NB4 (cell line): ENCODE data around the gene ST8SIA6.

Source experiments
- DNase-seq: peaks from one replicate; pipeline ENCODE4 v3.0.0; 2010; ENCODE audit warnings: low read depth
- H3K4me3 ChIP-seq: one replicate; pipeline ENCODE4 v1.5.1; 2011; ENCODE audit warnings: mild to moderate bottlenecking, low read depth, low read length, moderate library complexity
- MYC ChIP-seq: IDR thresholded peaks from 2 replicates; pipeline ENCODE4 v1.6.1; 2011; ENCODE audit warnings: low read depth, low read length
- POLR2A ChIP-seq: IDR thresholded peaks from 2 replicates; pipeline ENCODE4 v1.6.1; 2011; ENCODE audit warnings: mild to moderate bottlenecking; ENCODE audit not compliant: insufficient read length; ENCODE audit errors: extremely low read depth
- TF ChIP-seq, protein P1 (sequence below): IDR thresholded peaks from one replicate; pipeline ENCODE4 v1.5.1; 2012; ENCODE audit warnings: low read depth, low read length
- TF ChIP-seq, protein P2 (sequence below): IDR thresholded peaks from 2 replicates; pipeline ENCODE4 v1.6.1; 2011; ENCODE audit warnings: low read depth, low read length

The ST8SIA6 gene

DNA sequence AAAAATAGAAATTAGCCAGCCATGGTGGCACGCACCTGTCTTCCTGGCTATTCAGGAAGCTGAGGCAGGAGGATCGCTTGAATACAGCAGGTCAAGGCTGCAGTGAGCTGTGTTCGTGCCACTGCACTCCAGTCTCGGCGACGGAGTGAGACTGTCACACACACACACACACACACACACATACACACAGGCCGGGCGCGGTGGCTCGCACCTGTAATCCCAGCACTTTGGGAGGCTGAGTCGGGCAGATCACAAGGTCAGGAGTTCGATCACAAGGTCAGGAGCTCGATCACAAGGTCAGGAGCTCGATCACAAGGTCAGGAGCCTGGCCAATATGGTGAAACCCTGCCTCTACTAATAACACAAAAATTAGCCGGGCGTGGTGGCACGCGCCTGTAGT lies 68.4 kb downstream of the ST8SIA6 start:
- TF ChIP-seq MYC: no peak
- TF ChIP-seq POLR2A: no peak
- TF ChIP-seq, protein P1, sequence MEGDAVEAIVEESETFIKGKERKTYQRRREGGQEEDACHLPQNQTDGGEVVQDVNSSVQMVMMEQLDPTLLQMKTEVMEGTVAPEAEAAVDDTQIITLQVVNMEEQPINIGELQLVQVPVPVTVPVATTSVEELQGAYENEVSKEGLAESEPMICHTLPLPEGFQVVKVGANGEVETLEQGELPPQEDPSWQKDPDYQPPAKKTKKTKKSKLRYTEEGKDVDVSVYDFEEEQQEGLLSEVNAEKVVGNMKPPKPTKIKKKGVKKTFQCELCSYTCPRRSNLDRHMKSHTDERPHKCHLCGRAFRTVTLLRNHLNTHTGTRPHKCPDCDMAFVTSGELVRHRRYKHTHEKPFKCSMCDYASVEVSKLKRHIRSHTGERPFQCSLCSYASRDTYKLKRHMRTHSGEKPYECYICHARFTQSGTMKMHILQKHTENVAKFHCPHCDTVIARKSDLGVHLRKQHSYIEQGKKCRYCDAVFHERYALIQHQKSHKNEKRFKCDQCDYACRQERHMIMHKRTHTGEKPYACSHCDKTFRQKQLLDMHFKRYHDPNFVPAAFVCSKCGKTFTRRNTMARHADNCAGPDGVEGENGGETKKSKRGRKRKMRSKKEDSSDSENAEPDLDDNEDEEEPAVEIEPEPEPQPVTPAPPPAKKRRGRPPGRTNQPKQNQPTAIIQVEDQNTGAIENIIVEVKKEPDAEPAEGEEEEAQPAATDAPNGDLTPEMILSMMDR: no peak
- TF ChIP-seq, protein P2, sequence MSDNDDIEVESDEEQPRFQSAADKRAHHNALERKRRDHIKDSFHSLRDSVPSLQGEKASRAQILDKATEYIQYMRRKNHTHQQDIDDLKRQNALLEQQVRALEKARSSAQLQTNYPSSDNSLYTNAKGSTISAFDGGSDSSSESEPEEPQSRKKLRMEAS: no peak
- H3K4me3 ChIP-seq: no peak overlapping the region

DNA sequence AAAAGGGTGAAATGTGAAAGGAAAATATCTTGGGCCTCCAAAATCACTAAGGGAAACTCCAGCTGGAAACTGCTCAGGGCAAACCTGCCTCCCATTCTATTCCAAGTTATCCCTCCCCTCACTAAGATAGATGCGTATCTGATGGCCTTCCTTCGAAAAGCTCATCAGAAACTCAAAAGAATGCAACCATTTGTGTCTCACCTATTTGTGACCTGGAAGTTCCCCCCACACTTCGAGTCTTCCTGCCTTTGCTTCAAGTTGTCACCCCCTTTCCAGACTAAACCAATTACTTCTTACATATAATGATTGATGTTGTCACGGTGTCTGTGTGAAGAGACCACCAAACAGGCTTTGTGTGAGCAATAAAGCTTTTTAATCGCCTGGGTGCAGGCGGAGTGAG lies 69.3 kb downstream of the ST8SIA6 start:
- no peak for DNase-seq
- TF ChIP-seq POLR2A: no peak
- TF ChIP-seq, protein P2: no peak
- TF ChIP-seq, protein P1: no peak
- TF ChIP-seq MYC: no peak
- H3K4me3 ChIP-seq: no peak overlapping the region

More for the DNA sequence above, 68.4 kb downstream of the ST8SIA6 start:
- DNase-seq: no peak

DNA sequence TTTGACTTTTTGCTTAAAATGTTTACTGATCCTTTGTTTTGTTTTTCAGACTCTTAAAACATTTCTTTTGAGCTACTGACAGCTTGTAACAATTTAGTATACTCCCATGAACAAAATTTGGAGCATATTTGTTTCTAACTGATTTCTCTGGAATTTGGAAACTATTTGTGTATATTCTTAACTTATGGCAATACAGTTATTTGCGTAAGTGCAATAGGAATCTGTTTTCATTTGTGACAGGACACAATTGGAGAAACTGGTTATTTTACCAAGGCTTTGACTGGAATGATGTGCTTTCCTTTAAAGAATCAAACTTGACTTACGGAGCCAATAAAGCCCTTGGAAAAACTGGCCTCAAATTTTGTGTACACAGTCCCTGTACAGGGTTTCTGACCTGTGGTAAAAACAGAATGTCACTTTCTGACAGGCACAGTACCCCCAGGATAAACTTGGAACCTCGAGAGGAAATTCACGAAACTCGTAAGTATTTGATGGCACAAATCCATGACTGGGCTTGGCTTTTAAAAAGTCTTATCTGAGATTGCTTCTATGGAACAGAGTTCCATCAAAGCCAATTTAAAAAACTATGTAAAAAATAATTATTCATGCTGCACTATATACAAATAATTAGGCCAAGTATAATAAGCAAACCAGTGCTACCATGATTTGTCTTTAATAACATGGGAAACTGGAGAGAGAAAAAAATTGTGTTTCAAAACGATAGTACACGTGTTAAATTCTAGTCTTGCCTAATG lies 70.4 kb downstream of the ST8SIA6 start:
- DNase-seq: no peak
- H3K4me3 ChIP-seq: no peak overlapping the region
- TF ChIP-seq, protein P2: no peak

DNA sequence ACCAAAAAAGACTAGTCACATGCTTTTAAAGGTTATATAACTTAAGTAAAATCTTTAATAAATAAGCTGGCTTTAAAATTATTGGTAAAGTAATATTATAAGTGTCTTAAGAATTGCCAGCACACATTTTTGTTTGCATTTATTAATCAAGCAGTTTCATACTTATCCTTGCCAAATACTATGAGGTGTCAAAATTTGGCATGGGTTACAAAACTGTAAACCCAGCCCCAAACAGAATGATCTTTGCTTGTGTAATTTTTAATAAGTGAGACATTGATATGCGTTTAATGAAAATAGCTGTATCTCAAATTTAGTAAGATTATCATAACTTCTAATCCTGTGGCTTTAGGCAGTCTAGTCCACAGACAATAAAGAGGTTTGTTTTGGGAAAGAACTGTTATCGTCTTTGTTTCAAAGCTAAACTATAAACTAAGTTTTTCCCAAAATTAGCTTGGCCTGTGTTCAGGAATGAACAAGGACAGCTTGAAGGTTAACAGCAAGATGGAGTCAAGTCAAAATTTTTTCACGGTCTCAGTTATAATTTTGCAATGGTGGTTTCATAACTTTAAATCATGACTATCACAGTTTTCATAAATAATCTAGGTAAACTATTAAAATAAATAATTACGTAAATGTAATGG lies 72.8 kb downstream of the ST8SIA6 start:
- DNase-seq: no peak
- TF ChIP-seq, protein P1: no peak
- TF ChIP-seq MYC (no peak), POLR2A (no peak)
- TF ChIP-seq, protein P2: no peak
- H3K4me3 ChIP-seq: no peak overlapping the region

DNA sequence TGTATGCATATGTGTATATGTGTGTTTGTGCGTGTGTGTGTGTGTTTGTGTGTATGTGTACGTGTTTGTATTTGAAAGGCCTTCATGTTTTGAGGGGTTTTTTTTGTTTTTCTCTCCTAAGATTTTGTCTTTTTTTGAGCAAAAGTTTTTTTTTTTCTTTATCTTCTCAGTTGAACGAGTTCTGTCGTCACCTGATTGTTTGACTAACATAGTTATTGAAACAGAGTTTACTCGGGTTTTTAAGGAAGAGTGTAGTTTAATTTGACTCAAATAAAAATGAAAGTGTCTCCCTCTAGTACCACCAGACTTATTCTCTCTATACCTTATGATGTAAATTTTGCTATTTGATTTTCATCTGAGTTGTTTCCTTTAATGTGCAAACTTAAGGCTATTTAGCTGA lies 73.5 kb downstream of the ST8SIA6 start:
- TF ChIP-seq POLR2A (no peak), MYC (no peak)
- TF ChIP-seq, protein P1: no peak
- TF ChIP-seq, protein P2: no peak
- H3K4me3 ChIP-seq: no peak overlapping the region
- no peak for DNase-seq

DNA sequence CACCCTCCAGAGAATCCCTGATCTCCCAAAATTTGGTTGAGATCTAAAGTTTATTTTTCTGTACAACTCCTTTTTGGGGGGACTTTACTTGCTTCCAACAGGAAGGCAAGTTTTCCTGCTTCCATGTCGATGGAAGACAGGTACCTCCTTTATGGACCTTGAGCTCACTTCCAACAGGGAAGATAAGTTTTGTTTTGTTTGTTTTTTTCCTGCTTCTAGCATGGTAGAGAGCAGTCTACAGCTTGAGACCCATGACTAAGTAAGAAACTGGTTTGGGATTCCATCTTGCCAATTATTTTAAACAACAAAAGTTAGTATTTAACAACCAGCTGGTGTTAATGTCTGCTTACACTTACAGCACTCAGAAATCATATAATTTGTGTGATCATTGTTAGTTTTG lies 74.4 kb downstream of the ST8SIA6 start:
- DNase-seq: no peak
- no peak for TF ChIP-seq MYC
- TF ChIP-seq, protein P1: no peak
- TF ChIP-seq, protein P2: no peak
- no peak for TF ChIP-seq POLR2A
- no peak overlapping the region for H3K4me3 ChIP-seq
